IPS-20b (cell line): ENCODE results near the gene BBS10.
"Not testable (repeated sequence)": the region's sequence is repeated elsewhere in the genome, so short reads cannot be mapped to it uniquely, and the experiment has no call there.

Source experiments
- H3K27ac ChIP-seq: one replicate; pipeline ENCODE4 v1.5.1; 2013; ENCODE audit warnings: low read length
- H3K27me3 ChIP-seq: 2 replicates; pipeline ENCODE4 v1.6.1; 2013; ENCODE audit warnings: mild to moderate bottlenecking, low read length, inconsistent platforms; ENCODE audit not compliant: insufficient read depth
- H3K36me3 ChIP-seq: 2 replicates; pipeline ENCODE4 v1.6.1; 2013; ENCODE audit warnings: low read depth, mild to moderate bottlenecking, inconsistent platforms, low read length, moderate library complexity; ENCODE audit not compliant: insufficient read depth
- H3K4me1 ChIP-seq: 2 replicates; pipeline ENCODE4 v1.6.1; 2013; ENCODE audit warnings: mild to moderate bottlenecking, control low read depth, inconsistent platforms, low read length, moderate library complexity; ENCODE audit not compliant: insufficient read depth
- H3K4me3 ChIP-seq: 2 replicates; pipeline ENCODE4 v1.5.1; 2013; ENCODE audit warnings: mild to moderate bottlenecking, low read length, inconsistent platforms
- H3K9ac ChIP-seq: 2 replicates; pipeline ENCODE4 v1.6.1; 2013; ENCODE audit warnings: low read depth, mild to moderate bottlenecking, inconsistent platforms, low read length, moderate library complexity
- H3K9me3 ChIP-seq: 2 replicates; pipeline ENCODE4 v1.6.1; 2013; ENCODE audit warnings: mild to moderate bottlenecking, low read depth, low read length, inconsistent platforms; ENCODE audit not compliant: insufficient read depth

Gene BBS10

DNA sequence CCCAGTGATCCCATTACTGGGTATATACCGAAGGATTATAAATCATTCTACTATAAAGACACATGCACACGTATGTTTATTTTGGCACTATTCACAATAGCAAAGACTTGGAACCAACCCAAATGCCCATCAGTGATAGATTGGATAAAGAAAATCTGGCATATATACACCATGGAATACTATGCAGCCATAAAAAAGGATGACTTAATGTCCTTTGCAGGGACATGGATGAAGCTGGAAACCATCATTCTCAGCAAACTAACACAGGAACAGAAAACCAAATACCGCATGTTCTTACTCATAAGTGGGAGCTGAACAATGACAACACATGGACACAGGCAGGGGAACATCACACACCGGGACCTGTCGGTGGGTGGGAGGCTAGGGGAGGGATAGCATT lies 15.9 kb upstream of the BBS10 start:
- peaks cover 37% of the 10 kb centered on the region for H3K36me3 ChIP-seq
- H3K4me3 ChIP-seq, H3K9me3 ChIP-seq, H3K27ac ChIP-seq, H3K27me3 ChIP-seq, H3K9ac ChIP-seq, H3K4me1 ChIP-seq: not testable (repeated sequence)

- no peaks in the 10 kb centered on the region for H3K4me1 ChIP-seq
- H3K27me3 ChIP-seq, result no peaks in the 10 kb centered on the region
- H3K36me3 ChIP-seq, result peaks cover 23% of the 10 kb centered on the region
- H3K27ac ChIP-seq, result no peak overlapping the region
- H3K4me3 ChIP-seq, result no peak overlapping the region
- no peak overlapping the region for H3K9ac ChIP-seq
- H3K9me3 ChIP-seq, result no peaks in the 10 kb centered on the region
These were observed 12.1 kb upstream of the BBS10 start for GRCh38 chr12:76360316-76360715.

GRCh38 chr12:76356071-76356470 lies 7.9 kb upstream of the BBS10 start:
- Histone ChIP-seq H3K9me3 (no peaks in the 10 kb centered on the region), H3K36me3 (peaks cover 23% of the 10 kb centered on the region), H3K4me1 (no peaks in the 10 kb centered on the region), H3K27ac (no peak overlapping the region), H3K4me3 (no peak overlapping the region), H3K9ac (no peak overlapping the region), H3K27me3 (no peaks in the 10 kb centered on the region)

DNA sequence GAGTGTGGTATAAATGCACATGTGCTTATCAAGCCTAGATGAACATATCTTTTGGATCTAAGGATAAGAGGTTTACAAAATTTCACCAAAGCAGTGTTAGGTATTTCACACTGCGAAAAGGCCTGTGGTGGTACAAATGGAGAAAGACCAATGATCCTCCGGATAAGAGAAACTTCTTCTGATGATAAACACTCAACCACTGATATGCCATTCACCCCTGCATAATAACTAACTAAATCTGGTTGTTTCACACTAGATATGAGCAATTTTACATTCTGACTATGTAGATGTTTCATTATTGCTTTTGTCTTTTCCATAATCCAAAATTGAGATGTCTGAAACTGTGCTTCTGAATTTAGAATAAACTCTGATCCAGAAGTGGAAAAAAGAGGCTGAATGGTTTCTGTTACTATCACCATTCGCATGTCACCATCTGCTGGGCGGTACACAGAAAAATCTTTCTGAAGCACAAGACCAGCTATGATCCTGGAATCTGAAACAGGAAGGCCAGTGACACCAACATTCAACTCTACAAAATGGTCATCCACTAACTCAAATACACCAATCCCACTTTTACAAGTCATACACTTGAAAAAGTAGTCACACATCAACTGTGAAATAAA lies 1.3 kb downstream of the BBS10 start:
- H3K9ac ChIP-seq, result peak overlapping the region; percentile 90; the same call in 1 of the 2 replicates
- no peaks in the 10 kb centered on the region for H3K9me3 ChIP-seq
- H3K4me3 ChIP-seq, result peak overlapping the region; percentile 94
- H3K27ac ChIP-seq, result no peak overlapping the region
- H3K36me3 ChIP-seq, result no peaks in the 10 kb centered on the region
- H3K4me1 ChIP-seq, result 0 out of 2 replicates have a peak, but pooled peaks cover 5% of the 10 kb centered on the region
- H3K27me3 ChIP-seq, result no peaks in the 10 kb centered on the region

DNA sequence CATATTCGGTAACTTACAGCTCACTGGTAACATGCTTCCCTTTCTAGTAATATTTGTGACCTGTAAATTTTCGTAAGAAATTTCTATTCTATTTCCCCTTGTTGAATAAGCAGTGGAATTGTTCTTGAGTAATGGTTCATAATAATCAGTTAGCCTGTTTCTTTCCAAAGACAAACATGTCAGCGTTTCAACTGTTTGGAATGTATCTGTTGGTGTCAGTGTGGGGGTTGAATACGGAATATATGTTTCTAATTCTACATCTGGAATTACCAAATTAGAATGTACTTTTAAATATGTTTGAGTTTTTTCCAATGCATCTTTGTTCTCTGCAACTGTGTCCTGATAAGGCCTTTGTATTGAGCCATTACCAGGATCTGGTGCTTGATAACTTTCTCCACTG lies 2.0 kb downstream of the BBS10 start:
- H3K9ac ChIP-seq, result no peak overlapping the region
- no peaks in the 10 kb centered on the region for H3K36me3 ChIP-seq
- no peak overlapping the region for H3K4me3 ChIP-seq
- no peaks in the 10 kb centered on the region for H3K9me3 ChIP-seq
- H3K27ac ChIP-seq, result no peak overlapping the region
- H3K4me1 ChIP-seq, result 0 out of 2 replicates have a peak, but pooled peaks cover 5% of the 10 kb centered on the region
- no peaks in the 10 kb centered on the region for H3K27me3 ChIP-seq

GRCh38 chr12:76345569-76345968 lies 2.6 kb downstream of the BBS10 start:
- Histone ChIP-seq H3K27me3 (no peaks in the 10 kb centered on the region), H3K4me3 (no peak overlapping the region), H3K27ac (no peak overlapping the region), H3K9me3 (no peaks in the 10 kb centered on the region), H3K4me1 (0 out of 2 replicates have a peak, but pooled peaks cover 5% of the 10 kb centered on the region), H3K36me3 (no peaks in the 10 kb centered on the region), H3K9ac (no peak overlapping the region)

DNA sequence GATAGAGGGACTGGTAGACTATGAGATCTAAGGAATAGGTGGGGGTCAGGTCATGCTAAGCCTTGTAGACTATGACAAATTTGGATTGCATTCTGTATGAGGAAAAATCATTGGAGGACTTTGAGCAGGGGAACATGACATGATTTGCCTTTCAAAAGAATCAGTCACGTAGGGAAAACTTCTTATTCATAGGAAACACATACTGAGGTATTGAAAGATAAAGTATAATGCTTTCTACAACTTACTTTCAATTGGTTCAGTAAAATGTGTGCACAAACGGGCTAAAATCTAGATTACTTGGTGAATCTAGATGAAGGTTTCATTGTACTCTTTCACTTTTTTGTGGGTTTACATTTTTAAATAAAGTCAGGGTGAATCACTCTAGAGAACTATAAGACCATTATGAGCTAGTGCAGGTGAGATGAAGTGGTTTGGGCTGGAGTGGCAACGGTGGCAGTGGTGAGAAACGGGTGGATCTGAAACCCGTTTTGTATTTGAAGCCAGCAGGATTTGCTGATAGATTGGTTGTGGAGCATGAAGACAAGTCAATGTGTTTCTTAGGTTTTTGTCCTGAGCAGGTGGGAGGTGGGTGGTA lies 6.7 kb downstream of the BBS10 start:
- Histone ChIP-seq H3K4me3 (no peak overlapping the region), H3K4me1 (no peaks in the 10 kb centered on the region), H3K9me3 (no peaks in the 10 kb centered on the region), H3K27ac (no peak overlapping the region), H3K36me3 (no peaks in the 10 kb centered on the region), H3K27me3 (no peaks in the 10 kb centered on the region), H3K9ac (no peak overlapping the region)

DNA sequence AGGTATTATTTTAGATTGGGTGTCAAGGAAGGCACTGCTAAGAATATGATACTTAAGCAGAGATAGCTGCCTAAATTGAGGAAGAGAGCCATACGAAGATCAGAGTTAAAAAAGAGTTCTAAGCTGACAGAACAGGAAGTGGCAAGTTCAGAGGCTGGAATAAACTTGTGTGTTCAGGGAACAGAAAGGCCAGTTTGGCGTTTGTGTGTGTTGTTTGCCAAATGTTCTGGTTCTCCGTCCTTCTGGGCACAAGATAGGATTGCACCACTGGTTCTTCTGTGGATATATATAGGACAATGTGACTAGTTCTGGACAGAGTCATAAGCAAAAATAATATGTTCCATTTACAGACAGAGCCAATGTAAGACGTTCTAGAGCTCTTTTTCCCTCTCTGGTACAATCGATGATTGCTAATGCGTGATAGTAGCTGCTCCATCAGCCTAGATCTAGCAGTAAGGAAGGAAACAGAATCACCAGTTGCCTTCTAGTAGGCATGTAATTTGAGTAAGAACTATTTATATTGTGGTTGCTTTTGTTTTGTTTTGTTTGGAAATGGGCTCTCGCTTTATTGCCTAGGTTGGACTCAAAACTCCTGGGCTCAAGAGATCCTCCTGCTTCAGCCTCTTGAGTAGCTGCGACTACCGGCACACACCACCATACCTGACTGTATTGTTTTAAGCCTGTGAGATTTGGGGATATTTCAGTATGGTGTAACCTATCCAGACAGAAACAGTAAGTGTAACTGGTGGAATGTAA lies 7.4 kb downstream of the BBS10 start:
- Histone ChIP-seq H3K4me3 (no peak overlapping the region), H3K9me3 (no peaks in the 10 kb centered on the region), H3K36me3 (no peaks in the 10 kb centered on the region), H3K9ac (no peak overlapping the region), H3K4me1 (no peaks in the 10 kb centered on the region), H3K27ac (no peak overlapping the region), H3K27me3 (no peaks in the 10 kb centered on the region)

- Histone ChIP-seq H3K9me3 (no peaks in the 10 kb centered on the region), H3K9ac (no peak overlapping the region), H3K27ac (no peak overlapping the region), H3K27me3 (no peaks in the 10 kb centered on the region), H3K4me1 (no peaks in the 10 kb centered on the region), H3K4me3 (no peak overlapping the region), H3K36me3 (no peaks in the 10 kb centered on the region)
These were observed 10.6 kb downstream of the BBS10 start for GRCh38 chr12:76337583-76337982.

- Histone ChIP-seq H3K9ac (no peak overlapping the region), H3K27ac (no peak overlapping the region), H3K36me3 (no peaks in the 10 kb centered on the region), H3K9me3 (peaks cover 6% of the 10 kb centered on the region; the same call in 1 of the 2 replicates), H3K4me3 (no peak overlapping the region), H3K4me1 (0 out of 2 replicates have a peak, but pooled peaks cover 4% of the 10 kb centered on the region), H3K27me3 (no peaks in the 10 kb centered on the region)
These were observed 15.6 kb downstream of the BBS10 start for GRCh38 chr12:76332606-76333005.

DNA sequence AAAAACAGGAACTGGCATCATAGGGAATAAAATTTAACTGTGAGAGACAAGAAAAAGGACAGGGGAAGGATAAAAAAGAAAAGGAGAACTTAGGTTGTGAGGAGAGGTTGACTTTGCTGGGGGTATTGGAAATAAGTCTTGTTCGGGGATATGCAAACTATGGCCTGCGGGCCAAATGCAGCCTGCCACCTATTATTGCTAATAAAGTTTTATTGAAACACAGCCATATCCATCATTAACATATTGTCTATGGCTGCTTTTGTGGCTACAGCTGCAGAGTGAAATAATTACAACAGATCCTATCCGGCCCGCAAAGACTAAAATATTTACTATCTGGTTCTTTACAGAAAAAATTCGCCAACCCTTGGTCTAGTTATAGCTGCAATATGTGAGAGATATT lies 18.6 kb downstream of the BBS10 start:
- no peaks in the 10 kb centered on the region for H3K36me3 ChIP-seq
- H3K4me3 ChIP-seq, result no peak overlapping the region
- H3K4me1 ChIP-seq, result 0 out of 2 replicates have a peak, but pooled peaks cover 4% of the 10 kb centered on the region
- H3K27ac ChIP-seq, result no peak overlapping the region
- H3K9ac ChIP-seq, result no peak overlapping the region
- H3K9me3 ChIP-seq, result peaks cover 6% of the 10 kb centered on the region
- no peaks in the 10 kb centered on the region for H3K27me3 ChIP-seq

DNA sequence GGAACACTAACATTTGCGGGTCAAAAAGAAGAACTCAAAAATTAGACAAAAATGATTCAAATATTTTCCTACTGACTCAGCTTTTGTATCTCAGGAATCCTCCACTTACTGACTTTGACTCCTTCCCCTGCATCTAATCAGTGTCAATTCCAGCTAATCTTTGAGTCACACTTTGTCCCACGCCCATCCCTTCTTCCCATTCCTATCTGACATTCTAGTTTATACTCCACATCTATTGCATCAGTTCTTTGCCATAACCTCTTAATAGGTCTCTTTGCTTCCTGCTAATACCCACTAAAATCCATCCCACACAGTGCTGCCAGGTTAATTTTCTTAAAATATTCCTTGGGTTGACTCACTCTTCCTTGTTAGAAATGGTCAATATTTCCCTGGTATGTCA lies 19.1 kb downstream of the BBS10 start:
- Histone ChIP-seq H3K4me3 (no peak overlapping the region), H3K36me3 (no peaks in the 10 kb centered on the region), H3K27ac (no peak overlapping the region), H3K9ac (no peak overlapping the region), H3K27me3 (no peaks in the 10 kb centered on the region), H3K9me3 (peaks cover 6% of the 10 kb centered on the region), H3K4me1 (0 out of 2 replicates have a peak, but pooled peaks cover 4% of the 10 kb centered on the region)
